Embryonic facial prominence (tissue), 1 donor: ENCODE results near the gene LILRB2.
"Not testable (repeated sequence)": the region's sequence is repeated elsewhere in the genome, so short reads cannot be mapped to it uniquely, and the experiment has no call there.

ENCODE experiments used
- DNase-seq: peaks from one replicate; pipeline ENCODE4 v3.0.0-alpha.2; 2016; ENCODE audit errors: extremely low spot score

Gene LILRB2

GRCh38 chr19:54273821-54274220 is 7.1 kb downstream of the LILRB2 start:
- DNase-seq = no peak

GRCh38 chr19:54272181-54272580 is 8.7 kb downstream of the LILRB2 start:
- not testable (repeated sequence) for DNase-seq

- DNase-seq = not testable (repeated sequence)
Observed at GRCh38 chr19:54271587-54271986, 9.3 kb downstream of the LILRB2 start.

GRCh38 chr19:54271106-54271505 is 9.8 kb downstream of the LILRB2 start:
- DNase-seq = no peak

GRCh38 chr19:54268936-54269335 is 12.0 kb downstream of the LILRB2 start:
- no peak for DNase-seq

- DNase-seq = no peak
Observed at GRCh38 chr19:54266133-54266532, 14.8 kb downstream of the LILRB2 start.

- DNase-seq = no peak
Observed at GRCh38 chr19:54262470-54262869, 18.4 kb downstream of the LILRB2 start.

- no peak for DNase-seq
Observed at GRCh38 chr19:54262066-54262465, 18.8 kb downstream of the LILRB2 start.

GRCh38 chr19:54257116-54257480 is 23.8 kb downstream of the LILRB2 start, which contains the start of gene LILRB5:
Gene LILRB5 (minus strand): TSS chr19:54257273. CDS start chr19:54257193, 80 bp downstream.
- DNase-seq = no peak

- DNase-seq = no peak
Observed at GRCh38 chr19:54256250-54257115, 24.4 kb downstream of the LILRB2 start.

GRCh38 chr19:54255105-54255775 is 25.7 kb downstream of the LILRB2 start:
- DNase-seq = no peak

- no peak for DNase-seq
Observed at GRCh38 chr19:54254195-54254906, 26.6 kb downstream of the LILRB2 start.

GRCh38 chr19:54253331-54254194 is 27.3 kb downstream of the LILRB2 start:
- DNase-seq = no peak

- DNase-seq = no peak
Observed at GRCh38 chr19:54252845-54253244, 28.1 kb downstream of the LILRB2 start.

- DNase-seq = no peak
Observed at GRCh38 chr19:54252243-54252642, 28.7 kb downstream of the LILRB2 start.

GRCh38 chr19:54248016-54248601 is 32.8 kb downstream of the LILRB2 start:
- DNase-seq = no peak

GRCh38 chr19:54247106-54247930 is 33.6 kb downstream of the LILRB2 start:
- DNase-seq = no peak

GRCh38 chr19:54245936-54246335 is 35.0 kb downstream of the LILRB2 start:
- DNase-seq = no peak

GRCh38 chr19:54243809-54244208 is 37.1 kb downstream of the LILRB2 start:
- DNase-seq = not testable (repeated sequence)

- not testable (repeated sequence) for DNase-seq
Observed at GRCh38 chr19:54242646-54243045, 38.3 kb downstream of the LILRB2 start, which contains the start of gene LILRA6. Gene LILRA6 (minus strand): TSS chr19:54242790.
